Sigmoid colon (tissue), 4 donors: ENCODE measurements around the gene MCC.

Source experiments
- POLR2A ChIP-seq, 2 donors: fragments of 450-650 bp; IDR thresholded peaks; one replicate each; pipeline ENCODE4 v1.6.1; 2016; ENCODE audit warnings: antibody characterized with exemption in 2 of 2, mild to moderate bottlenecking in 2 of 2, moderate library complexity in 2 of 2
- POLR2AphosphoS5 ChIP-seq, 4 donors: sonication (generic); formaldehyde crosslinking; IDR thresholded peaks; one replicate each; pipeline ENCODE4 v1.6.1; 2017; ENCODE audit warnings: antibody characterized with exemption in 4 of 4
- TF ChIP-seq, protein P1 (sequence below), 4 experiments: fragments of 450-650 bp in 3 of 4; fragments of 200-600 bp in 1 of 4; IDR thresholded peaks; one replicate each; pipeline ENCODE4 v1.5.1; 2016 to 2019; ENCODE audit warnings: antibody characterized with exemption in 4 of 4, mild to moderate bottlenecking in 3 of 4, moderate library complexity in 2 of 4

DNA sequence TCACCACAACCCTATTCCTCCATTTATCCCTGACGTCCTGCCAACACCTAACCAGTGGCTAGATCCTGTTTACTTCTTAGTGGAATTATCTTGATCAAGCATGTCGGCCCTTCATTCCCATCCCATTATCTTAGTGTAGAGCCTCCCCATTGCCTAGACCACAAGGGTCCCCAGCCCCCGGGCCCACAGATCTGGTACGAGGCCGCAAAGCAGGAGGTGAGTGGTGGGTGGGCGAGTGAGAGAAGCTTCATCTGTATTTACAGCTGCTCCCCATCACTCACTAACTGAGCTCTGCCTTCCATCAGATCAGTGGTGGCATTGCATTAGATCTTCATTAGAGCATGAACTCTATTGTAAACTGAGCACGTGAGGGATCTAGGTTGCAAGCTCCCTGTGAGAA lies 236.2 kb downstream of the MCC start:
- TF ChIP-seq, protein P1, sequence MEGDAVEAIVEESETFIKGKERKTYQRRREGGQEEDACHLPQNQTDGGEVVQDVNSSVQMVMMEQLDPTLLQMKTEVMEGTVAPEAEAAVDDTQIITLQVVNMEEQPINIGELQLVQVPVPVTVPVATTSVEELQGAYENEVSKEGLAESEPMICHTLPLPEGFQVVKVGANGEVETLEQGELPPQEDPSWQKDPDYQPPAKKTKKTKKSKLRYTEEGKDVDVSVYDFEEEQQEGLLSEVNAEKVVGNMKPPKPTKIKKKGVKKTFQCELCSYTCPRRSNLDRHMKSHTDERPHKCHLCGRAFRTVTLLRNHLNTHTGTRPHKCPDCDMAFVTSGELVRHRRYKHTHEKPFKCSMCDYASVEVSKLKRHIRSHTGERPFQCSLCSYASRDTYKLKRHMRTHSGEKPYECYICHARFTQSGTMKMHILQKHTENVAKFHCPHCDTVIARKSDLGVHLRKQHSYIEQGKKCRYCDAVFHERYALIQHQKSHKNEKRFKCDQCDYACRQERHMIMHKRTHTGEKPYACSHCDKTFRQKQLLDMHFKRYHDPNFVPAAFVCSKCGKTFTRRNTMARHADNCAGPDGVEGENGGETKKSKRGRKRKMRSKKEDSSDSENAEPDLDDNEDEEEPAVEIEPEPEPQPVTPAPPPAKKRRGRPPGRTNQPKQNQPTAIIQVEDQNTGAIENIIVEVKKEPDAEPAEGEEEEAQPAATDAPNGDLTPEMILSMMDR (IDR thresholded peaks at IDR 0.05) = no peak
- TF ChIP-seq POLR2A (IDR thresholded peaks at IDR 0.05) (no peak), POLR2AphosphoS5 (IDR thresholded peaks at IDR 0.05) (no peak)
